Bronchial epithelial cell (primary cell): ENCODE results near the gene ZNF117. TPM values are rescaled to one million over a fixed set of nuclear protein-coding genes. Genes with fewer than 3 reads are reported as not detected.
"Not testable (repeated sequence)": the region's sequence is repeated elsewhere in the genome, so short reads cannot be mapped to it uniquely, and the experiment has no call there.

Experiments
- DNase-seq: peaks from one replicate; pipeline ENCODE4 v3.0.0-alpha.2; 2010; ENCODE audit warnings: low read depth
- FAIRE-seq: peaks from 2 replicates; lab custom pipeline; 2011; peaks lifted over from hg19 to GRCh38; lab: Jason Lieb, UNC
- H3K27me3 ChIP-seq: 2 replicates; pipeline ENCODE4 v1.5.1; 2011; ENCODE audit warnings: low read length; ENCODE audit not compliant: control insufficient read depth, insufficient read depth
- H3K36me3 ChIP-seq: 2 replicates; pipeline ENCODE4 v1.5.1; 2011; ENCODE audit warnings: low read length; ENCODE audit not compliant: control insufficient read depth, insufficient read depth
- H3K4me3 ChIP-seq: 2 replicates; pipeline ENCODE4 v1.5.1; 2011; ENCODE audit warnings: mild to moderate bottlenecking, low read depth, low read length, control low read depth
- total RNA-seq: library from RNA; depleted of rRNA; stranded (reverse); fragments of >200 nt; gene quantifications from 2 replicates; pipeline ENCODE4 v1.2.1, GENCODE V29; 2014
- TF ChIP-seq, protein P1 (sequence below): IDR thresholded peaks from 2 replicates; pipeline ENCODE4 v1.5.1; 2011; ENCODE audit warnings: mild to moderate bottlenecking, moderate library complexity, low read length, control low read depth, inconsistent platforms; ENCODE audit not compliant: insufficient read depth, severe bottlenecking

The ZNF117 gene
- total RNA-seq, 1 donor from 2014 or later, result 5.8 TPM

DNA sequence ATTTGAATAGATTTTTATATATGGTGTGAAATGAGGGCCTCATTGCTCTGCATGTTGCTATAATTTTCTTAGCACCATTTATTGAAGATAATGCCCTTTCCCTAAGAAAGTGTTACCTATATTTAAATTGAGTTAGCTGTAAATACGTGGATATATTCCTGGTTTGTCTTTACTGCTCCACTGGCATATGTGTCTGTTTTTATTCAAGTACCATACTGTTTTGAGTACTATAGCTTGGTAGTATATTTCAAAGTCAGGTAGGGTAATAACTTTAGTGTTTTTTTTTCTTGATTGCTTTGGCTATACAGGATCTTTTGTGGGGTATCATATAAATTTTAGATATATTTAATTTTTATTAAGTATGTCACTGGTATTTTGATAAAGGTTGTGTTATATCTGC lies 56.4 kb downstream of the ZNF117 start:
- FAIRE-seq (no peak), DNase-seq (no peak)
- TF ChIP-seq, protein P1, sequence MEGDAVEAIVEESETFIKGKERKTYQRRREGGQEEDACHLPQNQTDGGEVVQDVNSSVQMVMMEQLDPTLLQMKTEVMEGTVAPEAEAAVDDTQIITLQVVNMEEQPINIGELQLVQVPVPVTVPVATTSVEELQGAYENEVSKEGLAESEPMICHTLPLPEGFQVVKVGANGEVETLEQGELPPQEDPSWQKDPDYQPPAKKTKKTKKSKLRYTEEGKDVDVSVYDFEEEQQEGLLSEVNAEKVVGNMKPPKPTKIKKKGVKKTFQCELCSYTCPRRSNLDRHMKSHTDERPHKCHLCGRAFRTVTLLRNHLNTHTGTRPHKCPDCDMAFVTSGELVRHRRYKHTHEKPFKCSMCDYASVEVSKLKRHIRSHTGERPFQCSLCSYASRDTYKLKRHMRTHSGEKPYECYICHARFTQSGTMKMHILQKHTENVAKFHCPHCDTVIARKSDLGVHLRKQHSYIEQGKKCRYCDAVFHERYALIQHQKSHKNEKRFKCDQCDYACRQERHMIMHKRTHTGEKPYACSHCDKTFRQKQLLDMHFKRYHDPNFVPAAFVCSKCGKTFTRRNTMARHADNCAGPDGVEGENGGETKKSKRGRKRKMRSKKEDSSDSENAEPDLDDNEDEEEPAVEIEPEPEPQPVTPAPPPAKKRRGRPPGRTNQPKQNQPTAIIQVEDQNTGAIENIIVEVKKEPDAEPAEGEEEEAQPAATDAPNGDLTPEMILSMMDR, result no peak
- Histone ChIP-seq H3K4me3 (no peak overlapping the region), H3K36me3 (no peaks in the 10 kb centered on the region), H3K27me3 (no peaks in the 10 kb centered on the region)

GRCh38 chr7:64928252-64929187 lies 62.3 kb downstream of the ZNF117 start:
- FAIRE-seq, H3K4me3 ChIP-seq, DNase-seq, H3K27me3 ChIP-seq, H3K36me3 ChIP-seq: not testable (repeated sequence)

Other genes with a start within 250 kb of the ZNF117 start
- 3.4 and 6.0 TPM in 2 replicates for gene ZNF138, start 196.6 kb downstream of the ZNF117 start, total RNA-seq
- gene ZNF273, start 87.8 kb downstream of the ZNF117 start, total RNA-seq, result 2.6 and 3.1 TPM in 2 replicates
- 7.4 and 33.5 TPM in 2 replicates for gene ERV3-1, start 15.7 kb upstream of the ZNF117 start, total RNA-seq